ENCODE measurements around the gene COG5. TPM values are rescaled to one million over a fixed set of nuclear protein-coding genes. Genes with fewer than 3 reads are reported as not detected.

Gene COG5
- total and polyA plus RNA-seq, 2 experiments from 2014 or later = 15.4 to 36.5 TPM

DNA sequence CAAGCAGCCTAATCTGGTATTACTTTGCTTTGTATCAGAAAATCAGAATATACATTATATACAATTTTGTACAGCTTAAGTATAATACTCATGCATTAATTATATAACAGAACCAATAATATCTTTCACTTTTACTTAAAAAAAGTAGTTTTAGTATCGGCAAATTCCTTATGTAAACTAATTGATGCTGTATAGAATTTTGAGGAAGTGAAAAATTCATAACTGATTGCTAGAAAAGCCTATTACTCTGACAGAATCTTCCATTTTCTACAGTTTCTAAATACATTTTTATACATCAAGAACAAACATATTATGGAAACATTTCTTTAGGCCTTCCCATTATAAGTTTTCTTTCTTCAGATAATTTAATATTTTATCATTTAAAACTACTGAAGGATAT lies 217.8 kb downstream of the COG5 start:
- Histone ChIP-seq H3K4me3 (no peak overlapping the region), H3K79me2 (replicated peaks; ENCODE audit: insufficient read depth) (no peaks in the 10 kb centered on the region), H3F3A (replicated peaks; ENCODE audit: low read depth) (no peaks in the 10 kb centered on the region), H3K27ac (ENCODE audit: low read depth) (no peak overlapping the region), H3K27me3 (ENCODE audit: insufficient read depth) (no peaks in the 10 kb centered on the region), H3K4me2 (no peak overlapping the region), H3K4me1 (ENCODE audit: insufficient read depth) (no peaks in the 10 kb centered on the region), H2AFZ (no peak overlapping the region), H4K20me1 (replicated peaks; ENCODE audit: insufficient read depth) (no peaks in the 10 kb centered on the region), H3K36me3 (ENCODE audit: insufficient read depth) (no peaks in the 10 kb centered on the region), H3K9me2 (ENCODE audit: insufficient read depth) (no peaks in the 10 kb centered on the region)
- Mint-ChIP-seq H3K4me3 (no peak overlapping the region), H3K27me3 (ENCODE audit: insufficient read depth, low read depth, poor library complexity) (no peaks in the 10 kb centered on the region), H3K36me3 (ENCODE audit: low read depth) (peaks cover 9% of the 10 kb centered on the region; the same call in 1 of the 3 replicates), H3K9me3 (peaks cover 4% of the 10 kb centered on the region; the same call in 2 of the 3 replicates), H3K4me1 (no peaks in the 10 kb centered on the region), H3K27ac (no peak overlapping the region)
- DNase-seq (ENCODE audit: low spot score) (no peak), ATAC-seq (no peak)
- TF ChIP-seq ZNF331 (CRISPR knock-in tag; IDR thresholded peaks at IDR 0.05; ENCODE audit: low read depth) (no peak), EZH2 (IDR thresholded peaks at IDR 0.05; ENCODE audit: low read depth, unreplicated experiment) (no peak), JUNB (IDR thresholded peaks at IDR 0.05; ENCODE audit: unreplicated experiment) (no peak), STAT1 (IDR thresholded peaks at IDR 0.05; ENCODE audit: unreplicated experiment) (no peak), CREB1 (CRISPR knock-in tag; IDR thresholded peaks at IDR 0.05; ENCODE audit: low read depth) (no peak), ZNF114 (CRISPR knock-in tag; IDR thresholded peaks at IDR 0.05) (no peak), EZH2phosphoT487 (IDR thresholded peaks at IDR 0.05; ENCODE audit: unreplicated experiment) (no peak), NANOG (IDR thresholded peaks at IDR 0.05; ENCODE audit: borderline replicate concordance) (no peak), POLR2AphosphoS5 (IDR thresholded peaks at IDR 0.05; ENCODE audit: low read depth) (no peak)
- TF ChIP-seq, protein P1, sequence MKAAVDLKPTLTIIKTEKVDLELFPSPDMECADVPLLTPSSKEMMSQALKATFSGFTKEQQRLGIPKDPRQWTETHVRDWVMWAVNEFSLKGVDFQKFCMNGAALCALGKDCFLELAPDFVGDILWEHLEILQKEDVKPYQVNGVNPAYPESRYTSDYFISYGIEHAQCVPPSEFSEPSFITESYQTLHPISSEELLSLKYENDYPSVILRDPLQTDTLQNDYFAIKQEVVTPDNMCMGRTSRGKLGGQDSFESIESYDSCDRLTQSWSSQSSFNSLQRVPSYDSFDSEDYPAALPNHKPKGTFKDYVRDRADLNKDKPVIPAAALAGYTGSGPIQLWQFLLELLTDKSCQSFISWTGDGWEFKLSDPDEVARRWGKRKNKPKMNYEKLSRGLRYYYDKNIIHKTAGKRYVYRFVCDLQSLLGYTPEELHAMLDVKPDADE (IDR thresholded peaks at IDR 0.05) = no peak
- TF ChIP-seq, protein P2, sequence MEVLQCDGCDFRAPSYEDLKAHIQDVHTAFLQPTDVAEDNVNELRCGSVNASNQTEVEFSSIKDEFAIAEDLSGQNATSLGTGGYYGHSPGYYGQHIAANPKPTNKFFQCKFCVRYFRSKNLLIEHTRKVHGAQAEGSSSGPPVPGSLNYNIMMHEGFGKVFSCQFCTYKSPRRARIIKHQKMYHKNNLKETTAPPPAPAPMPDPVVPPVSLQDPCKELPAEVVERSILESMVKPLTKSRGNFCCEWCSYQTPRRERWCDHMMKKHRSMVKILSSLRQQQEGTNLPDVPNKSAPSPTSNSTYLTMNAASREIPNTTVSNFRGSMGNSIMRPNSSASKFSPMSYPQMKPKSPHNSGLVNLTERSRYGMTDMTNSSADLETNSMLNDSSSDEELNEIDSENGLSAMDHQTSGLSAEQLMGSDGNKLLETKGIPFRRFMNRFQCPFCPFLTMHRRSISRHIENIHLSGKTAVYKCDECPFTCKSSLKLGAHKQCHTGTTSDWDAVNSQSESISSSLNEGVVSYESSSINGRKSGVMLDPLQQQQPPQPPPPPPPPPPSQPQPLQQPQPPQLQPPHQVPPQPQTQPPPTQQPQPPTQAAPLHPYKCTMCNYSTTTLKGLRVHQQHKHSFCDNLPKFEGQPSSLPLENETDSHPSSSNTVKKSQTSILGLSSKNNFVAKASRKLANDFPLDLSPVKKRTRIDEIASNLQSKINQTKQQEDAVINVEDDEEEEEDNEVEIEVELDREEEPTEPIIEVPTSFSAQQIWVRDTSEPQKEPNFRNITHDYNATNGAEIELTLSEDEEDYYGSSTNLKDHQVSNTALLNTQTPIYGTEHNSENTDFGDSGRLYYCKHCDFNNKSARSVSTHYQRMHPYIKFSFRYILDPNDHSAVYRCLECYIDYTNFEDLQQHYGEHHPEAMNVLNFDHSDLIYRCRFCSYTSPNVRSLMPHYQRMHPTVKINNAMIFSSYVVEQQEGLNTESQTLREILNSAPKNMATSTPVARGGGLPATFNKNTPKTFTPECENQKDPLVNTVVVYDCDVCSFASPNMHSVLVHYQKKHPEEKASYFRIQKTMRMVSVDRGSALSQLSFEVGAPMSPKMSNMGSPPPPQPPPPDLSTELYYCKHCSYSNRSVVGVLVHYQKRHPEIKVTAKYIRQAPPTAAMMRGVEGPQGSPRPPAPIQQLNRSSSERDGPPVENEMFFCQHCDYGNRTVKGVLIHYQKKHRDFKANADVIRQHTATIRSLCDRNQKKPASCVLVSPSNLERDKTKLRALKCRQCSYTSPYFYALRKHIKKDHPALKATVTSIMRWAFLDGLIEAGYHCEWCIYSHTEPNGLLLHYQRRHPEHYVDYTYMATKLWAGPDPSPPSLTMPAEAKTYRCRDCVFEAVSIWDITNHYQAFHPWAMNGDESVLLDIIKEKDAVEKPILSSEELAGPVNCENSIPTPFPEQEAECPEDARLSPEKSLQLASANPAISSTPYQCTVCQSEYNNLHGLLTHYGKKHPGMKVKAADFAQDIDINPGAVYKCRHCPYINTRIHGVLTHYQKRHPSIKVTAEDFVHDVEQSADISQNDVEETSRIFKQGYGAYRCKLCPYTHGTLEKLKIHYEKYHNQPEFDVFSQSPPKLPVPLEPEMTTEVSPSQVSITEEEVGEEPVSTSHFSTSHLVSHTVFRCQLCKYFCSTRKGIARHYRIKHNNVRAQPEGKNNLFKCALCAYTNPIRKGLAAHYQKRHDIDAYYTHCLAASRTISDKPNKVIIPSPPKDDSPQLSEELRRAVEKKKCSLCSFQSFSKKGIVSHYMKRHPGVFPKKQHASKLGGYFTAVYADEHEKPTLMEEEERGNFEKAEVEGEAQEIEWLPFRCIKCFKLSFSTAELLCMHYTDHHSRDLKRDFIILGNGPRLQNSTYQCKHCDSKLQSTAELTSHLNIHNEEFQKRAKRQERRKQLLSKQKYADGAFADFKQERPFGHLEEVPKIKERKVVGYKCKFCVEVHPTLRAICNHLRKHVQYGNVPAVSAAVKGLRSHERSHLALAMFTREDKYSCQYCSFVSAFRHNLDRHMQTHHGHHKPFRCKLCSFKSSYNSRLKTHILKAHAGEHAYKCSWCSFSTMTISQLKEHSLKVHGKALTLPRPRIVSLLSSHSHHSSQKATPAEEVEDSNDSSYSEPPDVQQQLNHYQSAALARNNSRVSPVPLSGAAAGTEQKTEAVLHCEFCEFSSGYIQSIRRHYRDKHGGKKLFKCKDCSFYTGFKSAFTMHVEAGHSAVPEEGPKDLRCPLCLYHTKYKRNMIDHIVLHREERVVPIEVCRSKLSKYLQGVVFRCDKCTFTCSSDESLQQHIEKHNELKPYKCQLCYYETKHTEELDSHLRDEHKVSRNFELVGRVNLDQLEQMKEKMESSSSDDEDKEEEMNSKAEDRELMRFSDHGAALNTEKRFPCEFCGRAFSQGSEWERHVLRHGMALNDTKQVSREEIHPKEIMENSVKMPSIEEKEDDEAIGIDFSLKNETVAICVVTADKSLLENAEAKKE (CRISPR knock-in tag; IDR thresholded peaks at IDR 0.05) = no peak
- TF ChIP-seq, protein P3, sequence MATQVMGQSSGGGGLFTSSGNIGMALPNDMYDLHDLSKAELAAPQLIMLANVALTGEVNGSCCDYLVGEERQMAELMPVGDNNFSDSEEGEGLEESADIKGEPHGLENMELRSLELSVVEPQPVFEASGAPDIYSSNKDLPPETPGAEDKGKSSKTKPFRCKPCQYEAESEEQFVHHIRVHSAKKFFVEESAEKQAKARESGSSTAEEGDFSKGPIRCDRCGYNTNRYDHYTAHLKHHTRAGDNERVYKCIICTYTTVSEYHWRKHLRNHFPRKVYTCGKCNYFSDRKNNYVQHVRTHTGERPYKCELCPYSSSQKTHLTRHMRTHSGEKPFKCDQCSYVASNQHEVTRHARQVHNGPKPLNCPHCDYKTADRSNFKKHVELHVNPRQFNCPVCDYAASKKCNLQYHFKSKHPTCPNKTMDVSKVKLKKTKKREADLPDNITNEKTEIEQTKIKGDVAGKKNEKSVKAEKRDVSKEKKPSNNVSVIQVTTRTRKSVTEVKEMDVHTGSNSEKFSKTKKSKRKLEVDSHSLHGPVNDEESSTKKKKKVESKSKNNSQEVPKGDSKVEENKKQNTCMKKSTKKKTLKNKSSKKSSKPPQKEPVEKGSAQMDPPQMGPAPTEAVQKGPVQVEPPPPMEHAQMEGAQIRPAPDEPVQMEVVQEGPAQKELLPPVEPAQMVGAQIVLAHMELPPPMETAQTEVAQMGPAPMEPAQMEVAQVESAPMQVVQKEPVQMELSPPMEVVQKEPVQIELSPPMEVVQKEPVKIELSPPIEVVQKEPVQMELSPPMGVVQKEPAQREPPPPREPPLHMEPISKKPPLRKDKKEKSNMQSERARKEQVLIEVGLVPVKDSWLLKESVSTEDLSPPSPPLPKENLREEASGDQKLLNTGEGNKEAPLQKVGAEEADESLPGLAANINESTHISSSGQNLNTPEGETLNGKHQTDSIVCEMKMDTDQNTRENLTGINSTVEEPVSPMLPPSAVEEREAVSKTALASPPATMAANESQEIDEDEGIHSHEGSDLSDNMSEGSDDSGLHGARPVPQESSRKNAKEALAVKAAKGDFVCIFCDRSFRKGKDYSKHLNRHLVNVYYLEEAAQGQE (IDR thresholded peaks at IDR 0.05; ENCODE audit: unreplicated experiment) = no peak
- TF ChIP-seq, protein P4, sequence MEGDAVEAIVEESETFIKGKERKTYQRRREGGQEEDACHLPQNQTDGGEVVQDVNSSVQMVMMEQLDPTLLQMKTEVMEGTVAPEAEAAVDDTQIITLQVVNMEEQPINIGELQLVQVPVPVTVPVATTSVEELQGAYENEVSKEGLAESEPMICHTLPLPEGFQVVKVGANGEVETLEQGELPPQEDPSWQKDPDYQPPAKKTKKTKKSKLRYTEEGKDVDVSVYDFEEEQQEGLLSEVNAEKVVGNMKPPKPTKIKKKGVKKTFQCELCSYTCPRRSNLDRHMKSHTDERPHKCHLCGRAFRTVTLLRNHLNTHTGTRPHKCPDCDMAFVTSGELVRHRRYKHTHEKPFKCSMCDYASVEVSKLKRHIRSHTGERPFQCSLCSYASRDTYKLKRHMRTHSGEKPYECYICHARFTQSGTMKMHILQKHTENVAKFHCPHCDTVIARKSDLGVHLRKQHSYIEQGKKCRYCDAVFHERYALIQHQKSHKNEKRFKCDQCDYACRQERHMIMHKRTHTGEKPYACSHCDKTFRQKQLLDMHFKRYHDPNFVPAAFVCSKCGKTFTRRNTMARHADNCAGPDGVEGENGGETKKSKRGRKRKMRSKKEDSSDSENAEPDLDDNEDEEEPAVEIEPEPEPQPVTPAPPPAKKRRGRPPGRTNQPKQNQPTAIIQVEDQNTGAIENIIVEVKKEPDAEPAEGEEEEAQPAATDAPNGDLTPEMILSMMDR (conservative IDR thresholded peaks at IDR 0.05; ENCODE audit: low read depth in 2 of 2) = no peak
